CD14-positive monocyte (primary cell): ENCODE measurements around the gene CACNA1G. TPM values are rescaled to one million over a fixed set of nuclear protein-coding genes. Genes with fewer than 3 reads are reported as not detected.

ENCODE experiments used
- DNase-seq, 3 donors: peaks; one replicate each; pipeline ENCODE4 v3.0.0-alpha.2; 2011 to 2022
- H2AFZ ChIP-seq: 2 replicates; pipeline ENCODE4 v1.6.0; 2012; ENCODE audit warnings: mild to moderate bottlenecking, low read depth, low read length, inconsistent platforms; ENCODE audit not compliant: insufficient read depth, poor library complexity, severe bottlenecking
- H3K27ac ChIP-seq, 2 donors: 1 replicate in 1 of 2; 2 replicates in 1 of 2; pipeline ENCODE4 v1.5.1; 2012 to 2013; ENCODE audit warnings: low read length in 2 of 2, control low read depth in 1 of 2, inconsistent platforms in 1 of 2, low read depth in 1 of 2, mild to moderate bottlenecking in 1 of 2
- H3K27me3 ChIP-seq, 2 donors: one replicate each; pipeline versions ENCODE4 v1.6.0 to v1.6.1; 2011 to 2013; ENCODE audit warnings: low read length in 2 of 2; ENCODE audit not compliant: control insufficient read depth in 2 of 2, insufficient read depth in 2 of 2
- H3K36me3 ChIP-seq, 2 donors: replicated peaks in 1 of 2; 1 replicate in 1 of 2; 2 replicates in 1 of 2; pipeline versions ENCODE4 v1.5.1 to v1.6.1; 2012 to 2013; ENCODE audit warnings: low read length in 2 of 2, control low read depth in 1 of 2, inconsistent platforms in 1 of 2, mild to moderate bottlenecking in 1 of 2; ENCODE audit not compliant: insufficient read depth in 2 of 2, control insufficient read depth in 1 of 2
- H3K4me1 ChIP-seq, 2 donors: 1 replicate in 1 of 2; 2 replicates in 1 of 2; pipeline versions ENCODE4 v1.5.1 to v1.6.1; 2012 to 2013; ENCODE audit warnings: low read length in 2 of 2, control low read depth in 1 of 2, inconsistent platforms in 1 of 2, mild to moderate bottlenecking in 1 of 2, moderate library complexity in 1 of 2; ENCODE audit not compliant: insufficient read depth in 2 of 2, control insufficient read depth in 1 of 2
- H3K4me2 ChIP-seq: replicated peaks from 2 replicates; pipeline ENCODE3; 2012; ENCODE audit warnings: low read length, moderate library complexity, mild to moderate bottlenecking; ENCODE audit not compliant: poor library complexity, severe bottlenecking; ENCODE audit errors: extremely low read depth
- H3K4me3 ChIP-seq, 3 experiments: fragments of 200-600 bp in 1 of 3; sonication (generic) in 1 of 3; replicated peaks in 1 of 3; 1 replicate in 2 of 3; 2 replicates in 1 of 3; pipeline ENCODE4 v1.5.1; 2011 to 2013; ENCODE audit warnings: low read length in 3 of 3, mild to moderate bottlenecking in 3 of 3, control low read depth in 2 of 3, low read depth in 2 of 3, inconsistent platforms in 1 of 3, moderate library complexity in 1 of 3
- H3K79me2 ChIP-seq: 2 replicates; pipeline ENCODE4 v1.6.0; 2012; ENCODE audit warnings: mild to moderate bottlenecking, control low read depth, inconsistent platforms, low read length, moderate library complexity; ENCODE audit not compliant: insufficient read depth
- H3K9ac ChIP-seq: 2 replicates; pipeline ENCODE4 v1.6.0; 2017; ENCODE audit warnings: low read length, mild to moderate bottlenecking; ENCODE audit not compliant: insufficient read depth, poor library complexity, severe bottlenecking
- H3K9me3 ChIP-seq, 2 donors: replicated peaks in 1 of 2; 1 replicate in 1 of 2; 2 replicates in 1 of 2; pipeline versions ENCODE4 v1.5.1 to v1.6.1; 2012 to 2013; ENCODE audit warnings: low read length in 2 of 2, control low read depth in 1 of 2; ENCODE audit not compliant: control insufficient read depth in 1 of 2, insufficient read depth in 1 of 2
- H4K20me1 ChIP-seq: 2 replicates; pipeline ENCODE4 v1.6.0; 2012; ENCODE audit warnings: mild to moderate bottlenecking, low read length, control low read depth, moderate library complexity; ENCODE audit not compliant: insufficient read depth
- H3K27ac Mint-ChIP-seq, 7 donors: one replicate each; pipeline ENCODE4 v1.8.0; 2020; ENCODE audit warnings: mild to moderate bottlenecking in 7 of 7, mixed read lengths in 7 of 7, moderate library complexity in 6 of 7, inconsistent platforms in 2 of 7
- H3K27me3 Mint-ChIP-seq, 3 donors: one replicate each; pipeline ENCODE4 v1.8.0; 2021 to 2022; ENCODE audit warnings: low read depth in 3 of 3, mild to moderate bottlenecking in 3 of 3, mixed read lengths in 3 of 3, moderate library complexity in 3 of 3, inconsistent platforms in 1 of 3
- H3K36me3 Mint-ChIP-seq, 2 donors: one replicate each; pipeline ENCODE4 v1.8.0; 2020; ENCODE audit warnings: mixed read lengths in 2 of 2, inconsistent platforms in 1 of 2, mild to moderate bottlenecking in 1 of 2
- H3K4me1 Mint-ChIP-seq: one replicate; pipeline ENCODE4 v1.8.0; 2020; ENCODE audit warnings: mild to moderate bottlenecking, mixed read lengths
- H3K4me3 Mint-ChIP-seq, 2 donors: one replicate each; pipeline ENCODE4 v1.8.0; 2020; ENCODE audit warnings: mild to moderate bottlenecking in 2 of 2, mixed read lengths in 2 of 2, moderate library complexity in 1 of 2
- H3K9me3 Mint-ChIP-seq, 7 donors: one replicate each; pipeline ENCODE4 v1.8.0; 2020 to 2022; ENCODE audit warnings: mixed read lengths in 7 of 7, mild to moderate bottlenecking in 6 of 7, moderate library complexity in 6 of 7, inconsistent platforms in 2 of 7
- CTCF ChIP-seq: fragments of 200-600 bp; IDR thresholded peaks from one replicate; pipeline ENCODE4 v1.8.0; 2022; ENCODE audit warnings: antibody characterized with exemption, mild to moderate bottlenecking
- WGBS: methylation state at CpG from one replicate; pipeline ENCODE4 v1.1.5; 2013; ENCODE audit warnings: missing lambda C conversion rate; ENCODE audit not compliant: insufficient coverage; 5-methylcytosine and 5-hydroxymethylcytosine counted together
- intact Hi-C, 2 donors: fragments of 100-400 bp; cut with micrococcal nuclease; formaldehyde crosslinking; loops; one replicate each; pipeline versions ENCODE4 v1.15.0 to v1.15.1; 2023
- polyA plus RNA-seq, 3 donors: library from polyadenylated mRNA; depleted of rRNA in 1 of 3; unstranded in 2 of 3; stranded (reverse) in 1 of 3; fragments of 300-500 nt in 2 of 3; fragments of >200 nt in 1 of 3; fragmentation: Illumina TruSeq in 2 of 3; gene quantifications; 1 replicate in 2 of 3; 2 replicates in 1 of 3; pipeline ENCODE4 v1.2.3, GENCODE V29; 2012 to 2021

The CACNA1G gene
- polyA plus RNA-seq, 3 donors, result 0.03 TPM; not detected in 2

GRCh38 chr17:50563092-50563511 is 2.6 kb downstream of the CACNA1G start:
- H3K4me3 ChIP-seq, result no peak overlapping the region
- Mint-ChIP-seq H3K27me3 (peaks cover 77 to 99% (median 86%) of the 10 kb centered on the region in 3 donors), H3K4me3 (peak overlapping the region in 1 of 2 donors; percentile 73), H3K27ac (no peak overlapping the region), H3K36me3 (no peaks in the 10 kb centered on the region), H3K4me1 (peaks cover 30% of the 10 kb centered on the region), H3K9me3 (peaks cover 0 to 16% (median 3%) of the 10 kb centered on the region in 7 donors)
- H3K27ac ChIP-seq, result no peak overlapping the region
- intact Hi-C loops, result loop anchor here in 1 of 2 donors (5.0 kb wide), 1 partner anchor 59 kb away; no protein-coding TSS in a partner anchor
- H3K9ac ChIP-seq, result no peak overlapping the region
- H3K27me3 ChIP-seq, result peaks cover 54 to 87% of the 10 kb centered on the region in 2 donors
- no peaks in the 10 kb centered on the region for H3K79me2 ChIP-seq
- H4K20me1 ChIP-seq, result peaks cover 5% of the 10 kb centered on the region
- H3K4me2 ChIP-seq, result no peak overlapping the region
- no peak for TF ChIP-seq CTCF
- DNase-seq, result no peak
- peaks cover 0 to 15% of the 10 kb centered on the region in 2 donors for H3K9me3 ChIP-seq
- H3K4me1 ChIP-seq, result peaks cover 30 to 31% of the 10 kb centered on the region in 2 donors
- no CpG with 5 or more reads among the region's 4 CpGs for WGBS
- H2AFZ ChIP-seq, result no peak overlapping the region
- H3K36me3 ChIP-seq, result no peaks in the 10 kb centered on the region

GRCh38 chr17:50564916-50565315 is 4.4 kb downstream of the CACNA1G start:
- intact Hi-C loops, result loop anchor here in 1 of 2 donors (5.0 kb wide), 1 partner anchor 57 kb away; no protein-coding TSS in a partner anchor

More at GRCh38 chr17:50564916-50565315, 4.4 kb downstream of the CACNA1G start:
- Histone ChIP-seq H3K4me2 (no peak overlapping the region), H3K9ac (no peak overlapping the region), H3K79me2 (no peaks in the 10 kb centered on the region), H3K36me3 (no peaks in the 10 kb centered on the region), H2AFZ (no peak overlapping the region), H3K9me3 (peaks cover 0 to 12% of the 10 kb centered on the region in 2 donors), H3K4me1 (peaks cover 13 to 16% of the 10 kb centered on the region in 2 donors), H3K27ac (no peak overlapping the region), H4K20me1 (peaks cover 4% of the 10 kb centered on the region), H3K4me3 (no peak overlapping the region), H3K27me3 (peaks cover 45 to 68% of the 10 kb centered on the region in 2 donors)
- Mint-ChIP-seq H3K27ac (no peak overlapping the region), H3K4me3 (peak overlapping the region in 1 of 2 donors; percentile 83), H3K36me3 (no peaks in the 10 kb centered on the region), H3K9me3 (peaks cover 0 to 16% (median 3%) of the 10 kb centered on the region in 7 donors), H3K4me1 (peaks cover 16% of the 10 kb centered on the region), H3K27me3 (peaks cover 61 to 82% (median 68%) of the 10 kb centered on the region in 3 donors)
- no peak for TF ChIP-seq CTCF
- WGBS, result 41% methylated on average over 5 of the region's 19 CpGs
- peak; percentile 37 to 68 (median 38) for DNase-seq
